Measurements from ENCODE around the gene IGIP.

IGIP gene

GRCh38 chr5:140125637-140126036 lies at the start of gene IGIP:
IGIP (plus strand) TSS chr5:140125937; CDS start chr5:140128477, 2,540 bp downstream.
- TF ChIP-seq ZFP30 (CRISPR knock-in tag; IDR thresholded peaks at IDR 0.05) (no peak), PPARA (CRISPR knock-in tag; IDR thresholded peaks at IDR 0.05; ENCODE audit: borderline replicate concordance) (no peak), GLIS3 (CRISPR knock-in tag; IDR thresholded peaks at IDR 0.05) (no peak), ZFP3 (CRISPR knock-in tag; IDR thresholded peaks at IDR 0.05) (no peak), ZNF565 (CRISPR knock-in tag; conservative IDR thresholded peaks at IDR 0.05; ENCODE audit: low read depth) (no peak), TSHZ2 (CRISPR knock-in tag; IDR thresholded peaks at IDR 0.05) (no peak), CREB5 (CRISPR knock-in tag; IDR thresholded peaks at IDR 0.05; ENCODE audit: low read depth) (no peak), CSRNP3 (CRISPR knock-in tag; IDR thresholded peaks at IDR 0.05) (no peak), POU6F1 (CRISPR knock-in tag; IDR thresholded peaks at IDR 0.05; ENCODE audit: borderline replicate concordance, low read depth) (no peak), CSDC2 (CRISPR knock-in tag; IDR thresholded peaks at IDR 0.05) (no peak), ZNF8 (CRISPR knock-in tag; IDR thresholded peaks at IDR 0.05) (no peak), TOX (CRISPR knock-in tag; IDR thresholded peaks at IDR 0.05; ENCODE audit: borderline replicate concordance) (no peak), ARNTL (CRISPR knock-in tag; IDR thresholded peaks at IDR 0.05; ENCODE audit: borderline replicate concordance, low read depth) (no peak), TCF4 (CRISPR knock-in tag; IDR thresholded peaks at IDR 0.05; ENCODE audit: borderline replicate concordance) (no peak), BACH2 (CRISPR knock-in tag; IDR thresholded peaks at IDR 0.05; ENCODE audit: borderline replicate concordance) (no peak), RARB (CRISPR knock-in tag; IDR thresholded peaks at IDR 0.05) (no peak), ESRRG (CRISPR knock-in tag; IDR thresholded peaks at IDR 0.05) (no peak), ZNF70 (CRISPR knock-in tag; IDR thresholded peaks at IDR 0.05) (no peak), OSR1 (CRISPR knock-in tag; IDR thresholded peaks at IDR 0.05) (no peak)
- TF ChIP-seq, protein P1, sequence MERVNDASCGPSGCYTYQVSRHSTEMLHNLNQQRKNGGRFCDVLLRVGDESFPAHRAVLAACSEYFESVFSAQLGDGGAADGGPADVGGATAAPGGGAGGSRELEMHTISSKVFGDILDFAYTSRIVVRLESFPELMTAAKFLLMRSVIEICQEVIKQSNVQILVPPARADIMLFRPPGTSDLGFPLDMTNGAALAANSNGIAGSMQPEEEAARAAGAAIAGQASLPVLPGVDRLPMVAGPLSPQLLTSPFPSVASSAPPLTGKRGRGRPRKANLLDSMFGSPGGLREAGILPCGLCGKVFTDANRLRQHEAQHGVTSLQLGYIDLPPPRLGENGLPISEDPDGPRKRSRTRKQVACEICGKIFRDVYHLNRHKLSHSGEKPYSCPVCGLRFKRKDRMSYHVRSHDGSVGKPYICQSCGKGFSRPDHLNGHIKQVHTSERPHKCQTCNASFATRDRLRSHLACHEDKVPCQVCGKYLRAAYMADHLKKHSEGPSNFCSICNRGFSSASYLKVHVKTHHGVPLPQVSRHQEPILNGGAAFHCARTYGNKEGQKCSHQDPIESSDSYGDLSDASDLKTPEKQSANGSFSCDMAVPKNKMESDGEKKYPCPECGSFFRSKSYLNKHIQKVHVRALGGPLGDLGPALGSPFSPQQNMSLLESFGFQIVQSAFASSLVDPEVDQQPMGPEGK (CRISPR knock-in tag; IDR thresholded peaks at IDR 0.05; ENCODE audit: borderline replicate concordance): no peak
- ATAC-seq: no peak

DNA sequence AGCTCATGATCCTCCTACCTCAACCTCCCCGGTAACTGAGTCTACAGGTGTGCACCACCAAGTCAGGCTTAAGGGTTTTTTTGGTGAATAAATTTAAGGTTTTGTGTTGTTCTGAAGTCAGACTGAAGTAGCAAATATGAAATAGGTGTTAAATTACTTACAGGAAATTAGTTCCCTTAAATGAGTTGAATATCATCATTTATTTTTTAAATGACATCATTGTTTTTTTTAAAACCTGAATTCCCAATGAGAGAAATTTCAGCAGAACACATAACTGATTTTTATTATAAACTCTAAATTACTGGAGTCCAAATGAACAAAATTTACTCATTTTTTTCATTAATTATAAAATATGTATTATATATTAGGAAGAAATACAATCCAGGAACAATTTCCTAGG lies 49.6 kb upstream of the IGIP start:
- TF ChIP-seq ARNTL (CRISPR knock-in tag; IDR thresholded peaks at IDR 0.05; ENCODE audit: borderline replicate concordance, low read depth): no peak
- no peak for TF ChIP-seq POU6F1 (CRISPR knock-in tag; IDR thresholded peaks at IDR 0.05; ENCODE audit: borderline replicate concordance, low read depth)
- no peak for ATAC-seq

GRCh38 chr5:140076788-140077187 lies 48.9 kb upstream of the IGIP start:
- ATAC-seq: no peak
- TF ChIP-seq TSHZ2 (CRISPR knock-in tag; IDR thresholded peaks at IDR 0.05) (no peak), CSRNP3 (CRISPR knock-in tag; IDR thresholded peaks at IDR 0.05) (no peak), ARNTL (CRISPR knock-in tag; IDR thresholded peaks at IDR 0.05; ENCODE audit: borderline replicate concordance, low read depth) (no peak), CSDC2 (CRISPR knock-in tag; IDR thresholded peaks at IDR 0.05) (no peak), POU6F1 (CRISPR knock-in tag; IDR thresholded peaks at IDR 0.05; ENCODE audit: borderline replicate concordance, low read depth) (no peak), RARB (CRISPR knock-in tag; IDR thresholded peaks at IDR 0.05) (no peak)
